Mesodermal cell (in vitro differentiated cells): ENCODE measurements around the gene GPC3.

ENCODE experiments used
- H3K27ac ChIP-seq: 2 replicates; pipeline ENCODE4 v1.7.0; 2013; ENCODE audit warnings: mild to moderate bottlenecking, low read depth, low read length, moderate library complexity; ENCODE audit not compliant: severe bottlenecking
- H3K36me3 ChIP-seq: 2 replicates; pipeline ENCODE4 v1.7.1; 2013; ENCODE audit warnings: mild to moderate bottlenecking, low read length, moderate library complexity; ENCODE audit not compliant: control insufficient read depth, insufficient read depth
- H3K4me1 ChIP-seq: one replicate; pipeline ENCODE4 v1.7.1; 2013; ENCODE audit warnings: mild to moderate bottlenecking, low read length; ENCODE audit not compliant: insufficient read depth, control insufficient read depth, poor library complexity, severe bottlenecking
- H3K4me3 ChIP-seq: 2 replicates; pipeline ENCODE4 v1.7.0; 2013; ENCODE audit warnings: low read length, control low read depth, mild to moderate bottlenecking; ENCODE audit not compliant: insufficient read depth, poor library complexity, severe bottlenecking; ENCODE audit errors: extremely low read depth
- H3K9me3 ChIP-seq: 2 replicates; pipeline ENCODE4 v1.7.1; 2013; ENCODE audit warnings: mild to moderate bottlenecking, low read length, moderate library complexity; ENCODE audit not compliant: control insufficient read depth
- WGBS, 2 experiments: methylation state at CpG; one replicate each; pipeline ENCODE4 v1.1.5; 2013; ENCODE audit warnings: missing lambda C conversion rate in 2 of 2; ENCODE audit not compliant: insufficient coverage in 2 of 2; 5-methylcytosine and 5-hydroxymethylcytosine counted together

Gene GPC3

GRCh38 chrX:133983974-133984845 is 1.2 kb downstream of the GPC3 start:
- Histone ChIP-seq H3K4me3 (peak overlapping the region; percentile 32), H3K4me1 (peaks cover 3% of the 10 kb centered on the region), H3K9me3 (no peaks in the 10 kb centered on the region), H3K27ac (no peak overlapping the region), H3K36me3 (no peaks in the 10 kb centered on the region)
- WGBS, 2 experiments: 1 to 8% methylated on average over 15 to 18 of the region's 40 CpGs

- H3K4me1 ChIP-seq: peaks cover 3% of the 10 kb centered on the region
- peak overlapping the region; percentile 32 for H3K4me3 ChIP-seq
- WGBS, 2 experiments: no CpG with 5 or more reads among the region's 8 CpGs
- H3K36me3 ChIP-seq: no peaks in the 10 kb centered on the region
- no peak overlapping the region for H3K27ac ChIP-seq
- H3K9me3 ChIP-seq: no peaks in the 10 kb centered on the region
Observed at GRCh38 chrX:133983256-133983973, 2.0 kb downstream of the GPC3 start.

- no peak overlapping the region for H3K4me3 ChIP-seq
- no peaks in the 10 kb centered on the region for H3K9me3 ChIP-seq
- no peak overlapping the region for H3K27ac ChIP-seq
- WGBS, 2 experiments: no CpG with 5 or more reads among the region's 3 CpGs
- H3K36me3 ChIP-seq: no peaks in the 10 kb centered on the region
- H3K4me1 ChIP-seq: peaks cover 3% of the 10 kb centered on the region
Observed at GRCh38 chrX:133981924-133982323, 3.5 kb downstream of the GPC3 start.

GRCh38 chrX:133980832-133981588 is 4.4 kb downstream of the GPC3 start:
- Histone ChIP-seq H3K9me3 (no peaks in the 10 kb centered on the region), H3K36me3 (no peaks in the 10 kb centered on the region), H3K4me1 (peaks cover 3% of the 10 kb centered on the region), H3K4me3 (no peak overlapping the region), H3K27ac (no peak overlapping the region)
- 80 to 92% methylated on average over 1 to 4 of the region's 5 CpGs for WGBS, 2 experiments

GRCh38 chrX:133980406-133980805 is 5.0 kb downstream of the GPC3 start:
- Histone ChIP-seq H3K36me3 (no peaks in the 10 kb centered on the region), H3K4me1 (peaks cover 3% of the 10 kb centered on the region), H3K9me3 (no peaks in the 10 kb centered on the region), H3K4me3 (no peak overlapping the region), H3K27ac (no peak overlapping the region)
- WGBS, 2 experiments: no CpG with 5 or more reads among the region's 2 CpGs

GRCh38 chrX:133979641-133980230 is 5.7 kb downstream of the GPC3 start:
- H3K27ac ChIP-seq: no peak overlapping the region
- no peaks in the 10 kb centered on the region for H3K36me3 ChIP-seq
- peaks cover 3% of the 10 kb centered on the region for H3K4me1 ChIP-seq
- WGBS, 2 experiments: 100% methylated on average over 1 of the region's 3 CpGs; no CpG with 5 or more reads in 1 of the 2 experiments
- no peak overlapping the region for H3K4me3 ChIP-seq
- H3K9me3 ChIP-seq: no peaks in the 10 kb centered on the region

- Histone ChIP-seq H3K9me3 (no peaks in the 10 kb centered on the region), H3K4me1 (peaks cover 12% of the 10 kb centered on the region), H3K36me3 (no peaks in the 10 kb centered on the region), H3K27ac (no peak overlapping the region), H3K4me3 (no peak overlapping the region)
- 100% methylated on average over 1 of the region's 4 CpGs for WGBS, 2 experiments
Observed at GRCh38 chrX:133973704-133974103, 11.7 kb downstream of the GPC3 start.

GRCh38 chrX:133972916-133973315 is 12.5 kb downstream of the GPC3 start:
- Histone ChIP-seq H3K4me1 (peaks cover 13% of the 10 kb centered on the region), H3K9me3 (no peaks in the 10 kb centered on the region), H3K36me3 (no peaks in the 10 kb centered on the region), H3K4me3 (no peak overlapping the region), H3K27ac (no peak overlapping the region)
- WGBS, 2 experiments: 67% methylated on average over 1 of the region's 4 CpGs; no CpG with 5 or more reads in 1 of the 2 experiments

- Histone ChIP-seq H3K9me3 (no peaks in the 10 kb centered on the region), H3K36me3 (no peaks in the 10 kb centered on the region), H3K27ac (no peak overlapping the region), H3K4me1 (peaks cover 13% of the 10 kb centered on the region), H3K4me3 (no peak overlapping the region)
- no CpG with 5 or more reads among the region's 3 CpGs for WGBS, 2 experiments
Observed at GRCh38 chrX:133971586-133971985, 13.8 kb downstream of the GPC3 start.

- H3K4me3 ChIP-seq: no peak overlapping the region
- WGBS, 2 experiments: no CpG with 5 or more reads among the region's 5 CpGs
- no peaks in the 10 kb centered on the region for H3K9me3 ChIP-seq
- no peaks in the 10 kb centered on the region for H3K36me3 ChIP-seq
- peaks cover 13% of the 10 kb centered on the region for H3K4me1 ChIP-seq
- H3K27ac ChIP-seq: no peak overlapping the region
Observed at GRCh38 chrX:133970076-133970475, 15.3 kb downstream of the GPC3 start.
